Esophagus squamous epithelium (tissue), 5 donors: ENCODE measurements around the gene JUND. TPM values are rescaled to one million over a fixed set of nuclear protein-coding genes. Genes with fewer than 3 reads are reported as not detected.
A peak's percentile ranks its signal among the peaks of the same experiment; 100 is the strongest.

Experiments used
- DNase-seq: peaks from one replicate; lab custom pipeline; 2025; lab: John Stamatoyannopoulos, UW
- H3K27ac ChIP-seq, 4 donors: fragments of 200-600 bp; sonication (generic); one replicate each; pipeline ENCODE4 v1.5.1; 2016 to 2019; ENCODE audit warnings: mild to moderate bottlenecking in 1 of 4
- H3K27me3 ChIP-seq, 4 donors: fragments of 200-600 bp; sonication (generic); 1 replicate in 3 of 4; 2 replicates in 1 of 4; pipeline versions ENCODE4 v1.5.1 to v1.6.0; 2017 to 2021; ENCODE audit warnings: antibody characterized with exemption in 1 of 4
- H3K36me3 ChIP-seq, 3 donors: fragments of 200-600 bp; sonication (generic); one replicate each; pipeline ENCODE4 v1.5.1; 2016 to 2019
- H3K4me1 ChIP-seq, 3 donors: fragments of 200-600 bp; sonication (generic); one replicate each; pipeline ENCODE4 v1.5.1; 2017 to 2019
- H3K4me3 ChIP-seq, 4 donors: fragments of 200-600 bp; sonication (generic); 1 replicate in 3 of 4; 2 replicates in 1 of 4; pipeline ENCODE4 v1.5.1; 2016 to 2019; ENCODE audit warnings: mild to moderate bottlenecking in 2 of 4, moderate library complexity in 1 of 4
- H3K9me3 ChIP-seq, 3 donors: fragments of 200-600 bp; sonication (generic); one replicate each; pipeline ENCODE4 v1.5.1; 2016 to 2019
- POLR2A ChIP-seq, 4 donors: fragments of 450-650 bp; IDR thresholded peaks; one replicate each; pipeline ENCODE4 v1.6.1; 2017; ENCODE audit warnings: antibody characterized with exemption in 4 of 4, mild to moderate bottlenecking in 4 of 4, moderate library complexity in 3 of 4
- WGBS, 2 donors: methylation state at CpG; one replicate each; pipeline ENCODE4 v1.1.5; 2018; 5-methylcytosine and 5-hydroxymethylcytosine counted together
- intact Hi-C: fragments of 100-400 bp; cut with DNase I; formaldehyde crosslinking; loops from one replicate; pipeline ENCODE4 v1.15.0; 2022
- total RNA-seq, 4 donors: library from RNA; depleted of rRNA; stranded (reverse); fragments of >200 nt; gene quantifications; one replicate each; pipeline ENCODE4 v1.1.0, GENCODE V29; 2016
- TF ChIP-seq, protein P1 (sequence below), 6 experiments: fragments of 450-650 bp in 4 of 6; fragments of 200-600 bp in 2 of 6; sonication (generic) in 2 of 6; IDR thresholded peaks; one replicate each; pipeline ENCODE4 v1.5.1; 2016 to 2019; ENCODE audit warnings: antibody characterized with exemption in 6 of 6, mild to moderate bottlenecking in 4 of 6, moderate library complexity in 4 of 6
- donor health status: DM: yes; HTN: yes; CAD: no.

The JUND gene
- total RNA-seq, 4 donors from 2014 or later, result 71.7 to 192 (median 166) TPM

DNA sequence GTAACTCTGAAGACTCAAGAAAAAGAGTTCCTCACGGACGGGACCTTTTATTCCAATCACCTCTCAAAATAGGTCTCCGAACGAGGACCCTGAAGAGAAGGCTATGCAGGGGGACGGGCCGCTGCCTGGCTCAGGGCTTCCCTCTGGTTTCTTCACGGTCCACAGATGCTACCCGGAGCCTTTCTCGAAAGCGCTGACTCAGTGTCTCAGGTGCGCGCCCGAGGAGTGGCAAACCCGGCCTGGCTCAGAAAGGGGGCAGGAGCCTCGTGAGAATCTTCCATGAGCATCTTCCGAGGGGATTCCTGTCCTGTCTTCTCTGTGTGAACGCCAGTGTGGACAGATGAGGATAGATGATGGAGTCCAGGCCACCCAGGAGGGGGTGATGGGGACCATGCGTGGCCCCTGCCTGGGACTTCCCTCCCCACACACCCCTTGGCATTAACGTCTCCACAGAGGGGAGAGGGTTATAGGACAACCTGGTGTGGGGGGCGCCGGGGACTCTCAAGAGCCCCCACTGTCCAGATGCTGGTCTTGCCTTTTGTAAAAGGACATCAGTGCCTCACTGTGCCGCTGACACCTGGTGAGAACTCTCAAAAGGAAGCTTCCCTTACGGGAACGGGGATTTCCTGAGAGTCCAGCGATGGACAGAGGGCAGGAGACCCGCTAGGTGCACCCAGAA is 24.9 kb upstream of the JUND start:
- no peak for DNase-seq
- Histone ChIP-seq H3K36me3 (peaks cover 7 to 42% (median 7%) of the 10 kb centered on the region in 3 donors), H3K4me1 (peaks cover 46 to 83% (median 61%) of the 10 kb centered on the region in 3 donors), H3K27me3 (no peaks in the 10 kb centered on the region), H3K4me3 (no peak overlapping the region), H3K27ac (peak overlapping the region; percentile 92 to 97 (median 94)), H3K9me3 (no peaks in the 10 kb centered on the region)
- WGBS, 2 donors, result 57 to 73% methylated on average over 7 to 26 of the region's 26 CpGs
- intact Hi-C loops, result no loop called here
- TF ChIP-seq, protein P1, sequence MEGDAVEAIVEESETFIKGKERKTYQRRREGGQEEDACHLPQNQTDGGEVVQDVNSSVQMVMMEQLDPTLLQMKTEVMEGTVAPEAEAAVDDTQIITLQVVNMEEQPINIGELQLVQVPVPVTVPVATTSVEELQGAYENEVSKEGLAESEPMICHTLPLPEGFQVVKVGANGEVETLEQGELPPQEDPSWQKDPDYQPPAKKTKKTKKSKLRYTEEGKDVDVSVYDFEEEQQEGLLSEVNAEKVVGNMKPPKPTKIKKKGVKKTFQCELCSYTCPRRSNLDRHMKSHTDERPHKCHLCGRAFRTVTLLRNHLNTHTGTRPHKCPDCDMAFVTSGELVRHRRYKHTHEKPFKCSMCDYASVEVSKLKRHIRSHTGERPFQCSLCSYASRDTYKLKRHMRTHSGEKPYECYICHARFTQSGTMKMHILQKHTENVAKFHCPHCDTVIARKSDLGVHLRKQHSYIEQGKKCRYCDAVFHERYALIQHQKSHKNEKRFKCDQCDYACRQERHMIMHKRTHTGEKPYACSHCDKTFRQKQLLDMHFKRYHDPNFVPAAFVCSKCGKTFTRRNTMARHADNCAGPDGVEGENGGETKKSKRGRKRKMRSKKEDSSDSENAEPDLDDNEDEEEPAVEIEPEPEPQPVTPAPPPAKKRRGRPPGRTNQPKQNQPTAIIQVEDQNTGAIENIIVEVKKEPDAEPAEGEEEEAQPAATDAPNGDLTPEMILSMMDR (IDR thresholded peaks at IDR 0.05), result no peak
- TF ChIP-seq POLR2A (IDR thresholded peaks at IDR 0.05), result no peak

DNA sequence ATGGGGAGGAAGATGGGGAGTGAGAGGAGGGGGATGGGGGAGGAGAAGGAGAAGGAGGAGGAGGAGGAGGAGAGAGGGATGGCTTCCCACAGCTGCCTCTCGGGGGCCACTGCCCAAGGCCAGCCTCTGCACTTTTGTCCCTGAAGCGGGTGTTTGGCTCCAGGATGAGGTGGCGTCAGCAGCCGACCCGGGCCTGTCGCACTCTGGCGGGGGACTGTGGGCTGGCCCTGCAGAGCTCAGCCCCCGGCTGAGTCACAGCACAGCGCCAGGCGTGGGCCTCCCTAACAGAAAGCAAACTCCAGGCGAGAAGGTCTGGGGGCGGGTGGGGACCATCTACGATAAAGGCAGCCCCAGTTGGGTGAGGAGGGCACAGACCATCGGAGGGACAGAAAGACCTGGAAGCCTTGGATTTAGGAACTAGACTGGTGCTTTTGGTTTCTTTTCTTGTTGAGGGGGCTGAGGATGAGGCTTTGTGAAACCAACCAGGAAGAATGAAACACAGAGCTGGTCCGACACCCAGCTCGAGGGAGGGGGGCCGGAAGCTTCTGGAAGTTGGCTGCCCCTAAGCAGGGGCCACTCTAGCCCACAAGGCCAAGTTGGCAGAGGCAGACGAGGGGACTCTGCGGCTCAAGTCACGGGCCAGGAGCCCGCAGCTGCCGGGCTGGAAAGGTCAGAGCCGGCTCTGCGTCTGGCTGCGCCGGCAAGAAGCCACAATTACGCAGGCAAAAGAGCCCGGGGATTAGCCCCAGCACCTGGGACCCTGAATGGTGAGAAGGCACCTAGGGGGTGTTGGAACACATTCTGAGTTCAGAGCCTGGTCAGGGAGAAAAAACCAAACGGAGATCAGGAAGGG is 23.3 kb upstream of the JUND start:
- 2 to 8% methylated on average over 17 to 20 of the region's 29 CpGs for WGBS, 2 donors
- TF ChIP-seq, protein P1 (IDR thresholded peaks at IDR 0.05), result no peak
- TF ChIP-seq POLR2A (IDR thresholded peaks at IDR 0.05), result peak in 2 of 4 donors; percentile 67 to 72
- Histone ChIP-seq H3K27me3 (no peaks in the 10 kb centered on the region), H3K4me3 (peak overlapping the region; percentile 18 to 64 (median 42)), H3K4me1 (peaks cover 54 to 83% (median 69%) of the 10 kb centered on the region in 3 donors), H3K27ac (peak overlapping the region; percentile 92 to 97 (median 94)), H3K9me3 (no peaks in the 10 kb centered on the region), H3K36me3 (peaks cover 7 to 25% (median 7%) of the 10 kb centered on the region in 3 donors)
- intact Hi-C loops, result no loop called here
- no peak for DNase-seq

DNA sequence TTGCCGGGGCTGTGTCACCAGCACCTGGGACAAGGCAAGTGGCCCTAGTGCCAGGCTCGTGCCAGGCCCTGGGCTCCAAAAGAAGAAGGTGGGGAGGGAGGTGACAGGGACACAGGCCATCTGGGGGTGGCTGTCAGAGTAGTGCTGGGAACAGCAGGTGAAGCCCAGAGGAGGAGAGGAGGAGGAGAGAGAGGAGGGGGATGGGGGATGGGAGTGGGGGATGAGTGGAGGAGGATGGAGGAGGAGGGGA is 22.7 kb upstream of the JUND start:
- TF ChIP-seq POLR2A (IDR thresholded peaks at IDR 0.05), result no peak
- TF ChIP-seq, protein P1 (IDR thresholded peaks at IDR 0.05), result no peak

DNA sequence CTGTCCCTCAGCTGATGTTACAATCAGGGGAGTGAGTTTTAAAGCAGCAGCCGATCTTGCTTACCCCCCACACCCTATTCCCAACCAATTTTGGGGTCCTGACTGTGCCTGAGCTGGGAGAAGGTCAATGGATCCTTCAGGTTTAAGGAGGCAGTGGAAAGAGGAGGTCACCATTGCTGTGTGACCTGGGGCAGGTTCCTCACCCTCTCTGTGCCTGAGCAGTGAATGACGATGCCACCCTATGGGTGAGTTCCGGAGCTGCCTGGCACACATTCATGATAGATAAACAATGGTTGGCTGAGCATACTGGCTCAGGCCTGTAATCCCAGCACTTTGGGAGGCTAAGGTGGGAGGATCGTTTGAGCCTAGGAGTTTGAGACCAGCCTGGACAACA is 20.3 kb upstream of the JUND start:
- H3K4me1 ChIP-seq, result peaks cover 43 to 64% (median 52%) of the 10 kb centered on the region in 3 donors
- no peak overlapping the region for H3K4me3 ChIP-seq
- WGBS, 2 donors, result 42 to 82% methylated on average over 2 to 4 of the region's 4 CpGs
- DNase-seq, result no peak
- no peaks in the 10 kb centered on the region for H3K36me3 ChIP-seq
- no peak for TF ChIP-seq POLR2A (IDR thresholded peaks at IDR 0.05)
- TF ChIP-seq, protein P1 (IDR thresholded peaks at IDR 0.05), result peak in 1 of 6 experiments; percentile 16
- H3K9me3 ChIP-seq, result no peaks in the 10 kb centered on the region
- intact Hi-C loops, result no loop called here
- H3K27ac ChIP-seq, result peak overlapping the region; percentile 42 to 94 (median 72)
- no peaks in the 10 kb centered on the region for H3K27me3 ChIP-seq

More for the DNA sequence above, 22.7 kb upstream of the JUND start:
- WGBS, 2 donors, result 13% methylated on average over 2 of the region's 2 CpGs; no CpG with 5 or more reads in 1 of the 2 donors
- intact Hi-C loops, result no loop called here
- H3K4me3 ChIP-seq, result peak overlapping the region; percentile 18 to 64 (median 42)
- peak overlapping the region; percentile 92 to 97 (median 94) for H3K27ac ChIP-seq
- H3K27me3 ChIP-seq, result no peaks in the 10 kb centered on the region
- H3K4me1 ChIP-seq, result peaks cover 54 to 83% (median 69%) of the 10 kb centered on the region in 3 donors
- H3K9me3 ChIP-seq, result no peaks in the 10 kb centered on the region
- DNase-seq, result no peak
- H3K36me3 ChIP-seq, result peaks cover 1 to 20% (median 2%) of the 10 kb centered on the region in 3 donors
